Measurements from ENCODE around the gene GBE1.

- TF ChIP-seq CTCF (IDR thresholded peaks at IDR 0.05) (no peak), ZSCAN18 (CRISPR knock-in tag; IDR thresholded peaks at IDR 0.05) (no peak), PREB (CRISPR knock-in tag; IDR thresholded peaks at IDR 0.05; ENCODE audit: borderline replicate concordance) (no peak)
Measured at GRCh38 chr3:81484520-81484919, 276.9 kb downstream of the GBE1 start.
